ENCODE results near the gene EYA2.
"Not testable (repeated sequence)": the region's sequence is repeated elsewhere in the genome, so short reads cannot be mapped to it uniquely, and the experiment has no call there.

The EYA2 gene

DNA sequence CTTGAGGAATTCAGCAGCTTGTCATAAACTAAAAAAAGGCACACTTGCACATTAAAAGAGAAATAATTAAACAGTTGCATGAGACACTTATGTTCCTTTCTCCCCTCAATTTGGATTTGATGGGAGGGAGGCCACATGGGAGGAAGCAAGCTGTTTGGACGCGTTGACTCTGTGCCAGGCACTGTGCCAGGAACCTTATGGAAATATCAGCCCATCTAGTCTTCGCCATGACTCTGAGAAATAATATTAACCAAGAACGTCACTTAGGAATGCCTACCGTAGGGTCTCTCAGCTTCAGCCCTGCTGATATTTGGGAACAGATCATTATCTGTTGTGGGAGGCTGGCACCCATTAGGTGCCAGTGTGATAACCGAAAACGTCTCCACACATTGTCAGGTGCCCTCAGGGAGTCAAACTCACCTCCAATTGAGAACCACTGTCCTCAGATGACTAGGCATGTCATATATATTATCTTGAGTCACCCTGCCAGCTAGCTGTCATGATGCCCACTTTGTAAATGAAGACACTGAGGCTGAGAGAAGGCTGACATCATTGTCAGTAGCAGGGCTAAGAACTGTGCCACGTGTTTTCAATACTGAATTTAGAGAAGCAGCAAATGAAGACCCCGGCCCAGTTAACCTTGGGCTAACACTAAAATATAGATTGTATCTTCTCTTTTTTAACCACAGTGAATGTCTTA is 36.1 kb downstream of the EYA2 start:
- no peak for DNase-seq (ENCODE audit: low read depth in 1 of 2, low spot score in 1 of 2)

DNA sequence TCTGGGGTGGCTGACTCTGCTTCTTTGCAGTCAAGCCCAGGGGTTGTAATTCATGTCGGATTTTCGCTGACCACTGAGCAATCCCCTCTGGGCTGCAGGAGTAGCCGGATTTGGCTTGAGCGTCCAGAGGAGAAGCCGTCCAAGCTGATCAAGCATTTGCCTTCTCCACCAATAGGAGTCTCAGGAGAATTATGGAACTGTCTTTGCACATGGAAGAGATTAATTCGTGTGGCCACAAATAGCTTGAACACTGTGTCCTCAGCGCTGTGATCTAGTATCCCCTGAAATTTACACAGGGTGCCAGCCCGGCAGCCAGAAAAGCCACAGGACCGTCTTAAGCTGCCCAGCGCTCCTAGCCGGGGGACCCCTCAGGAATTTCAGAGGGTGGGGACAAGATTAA is 37.1 kb downstream of the EYA2 start:
- DNase-seq (ENCODE audit: low read depth in 1 of 2, low spot score in 1 of 2) = no peak

GRCh38 chr20:46932439-46932838 is 37.8 kb downstream of the EYA2 start:
- DNase-seq (ENCODE audit: low read depth in 1 of 2, low spot score in 1 of 2) = not testable (repeated sequence)

GRCh38 chr20:46933150-46933549 is 38.5 kb downstream of the EYA2 start:
- DNase-seq (ENCODE audit: low read depth in 1 of 2, low spot score in 1 of 2) = no peak

DNA sequence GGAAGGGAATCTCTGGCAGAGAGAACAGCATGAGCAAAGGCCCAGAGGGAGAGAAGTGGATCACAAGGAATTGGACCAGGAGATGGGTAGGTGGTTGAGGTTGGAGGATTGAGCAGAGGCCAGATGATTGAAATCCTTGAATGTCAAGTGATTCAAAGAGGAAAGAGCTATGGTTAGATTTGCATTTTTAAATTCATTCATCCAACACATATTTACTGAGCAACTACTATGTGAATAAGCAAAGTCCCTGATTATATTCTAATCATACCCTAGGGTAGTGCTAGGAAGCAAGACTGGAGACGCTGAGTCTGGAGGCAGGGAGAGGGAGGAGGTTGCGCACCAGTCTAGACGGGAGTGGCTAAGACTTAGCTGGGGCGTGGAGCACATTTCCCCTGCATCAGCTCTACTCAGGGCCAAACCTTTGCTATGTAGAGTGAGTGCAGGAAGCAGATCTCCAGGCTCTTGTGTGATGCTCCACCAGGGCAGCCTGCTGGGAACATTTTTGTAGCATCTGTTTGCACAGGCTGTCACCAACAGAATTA is 40.2 kb downstream of the EYA2 start:
- no peak for DNase-seq (ENCODE audit: low read depth in 1 of 2, low spot score in 1 of 2)

GRCh38 chr20:46935394-46936017 is 40.9 kb downstream of the EYA2 start:
- no peak for DNase-seq (ENCODE audit: low read depth in 1 of 2, low spot score in 1 of 2)

- no peak for DNase-seq (ENCODE audit: low read depth in 1 of 2, low spot score in 1 of 2)
Measured at GRCh38 chr20:46936415-46937156, 41.9 kb downstream of the EYA2 start.

GRCh38 chr20:46937157-46937523 is 42.5 kb downstream of the EYA2 start:
- no peak for DNase-seq (ENCODE audit: low read depth in 1 of 2, low spot score in 1 of 2)

DNA sequence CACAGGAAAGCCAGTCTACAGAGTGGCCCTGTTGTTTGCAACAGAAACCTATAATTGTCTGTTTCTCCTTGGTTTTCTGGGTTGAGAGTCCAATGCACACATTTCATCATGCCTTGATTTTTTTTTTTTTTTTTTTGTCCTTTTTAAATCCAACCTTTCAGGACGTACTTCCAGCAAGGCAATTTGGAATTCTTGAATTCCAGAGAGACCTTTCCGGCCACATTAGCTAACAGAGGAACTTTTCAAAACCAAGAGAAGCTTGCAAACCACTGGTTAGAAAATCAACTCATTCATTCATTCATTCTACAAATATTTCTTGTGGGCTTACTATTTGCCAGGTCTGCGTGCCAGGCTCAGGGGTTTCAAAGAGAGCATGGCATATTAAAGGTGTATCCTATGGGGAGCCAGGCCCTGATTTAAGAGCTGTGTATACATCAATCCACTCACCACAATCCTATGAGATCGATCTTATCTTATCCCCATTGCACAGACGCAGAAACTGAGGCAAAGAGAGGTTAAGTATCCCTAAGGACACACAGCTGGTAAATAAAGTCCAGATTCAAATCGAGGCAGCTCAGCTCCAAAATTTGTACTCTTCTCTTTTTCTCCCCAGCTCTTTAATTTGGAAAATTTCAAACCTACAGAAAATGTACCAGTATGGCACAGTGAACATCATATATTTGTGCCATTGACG is 43.0 kb downstream of the EYA2 start:
- DNase-seq (ENCODE audit: low read depth in 1 of 2, low spot score in 1 of 2) = no peak

GRCh38 chr20:46938434-46938833 is 43.8 kb downstream of the EYA2 start:
- no peak for DNase-seq (ENCODE audit: low read depth in 1 of 2, low spot score in 1 of 2)

GRCh38 chr20:46939031-46939965 is 44.7 kb downstream of the EYA2 start:
- DNase-seq (ENCODE audit: low read depth in 1 of 2, low spot score in 1 of 2) = no peak

GRCh38 chr20:46940616-46941015 is 46.0 kb downstream of the EYA2 start:
- DNase-seq (ENCODE audit: low read depth in 1 of 2, low spot score in 1 of 2) = no peak

GRCh38 chr20:46941404-46941803 is 46.8 kb downstream of the EYA2 start:
- DNase-seq (ENCODE audit: low read depth in 1 of 2, low spot score in 1 of 2) = no peak

GRCh38 chr20:46943861-46944591 is 49.4 kb downstream of the EYA2 start:
- DNase-seq (ENCODE audit: low read depth in 1 of 2, low spot score in 1 of 2) = no peak

DNA sequence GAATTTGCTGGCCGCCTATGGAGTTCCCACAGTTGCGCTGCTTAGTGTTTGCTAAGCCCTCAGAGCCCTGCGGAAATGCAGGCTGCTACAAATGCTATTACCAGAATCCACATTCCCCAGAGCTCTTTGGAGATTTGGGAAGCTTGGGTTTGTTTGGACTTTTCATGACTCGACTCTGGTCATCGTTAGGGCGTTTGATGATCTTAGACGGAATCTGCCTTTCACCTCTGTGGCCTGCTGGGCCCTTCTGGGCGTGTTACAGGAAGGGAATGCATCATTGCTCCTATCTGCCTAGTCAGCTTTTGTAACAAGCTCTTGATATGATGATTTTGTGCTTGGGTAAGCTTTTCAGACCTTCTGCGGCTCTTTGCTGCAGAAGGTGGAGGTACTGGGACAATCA is 50.8 kb downstream of the EYA2 start:
- no peak for DNase-seq (ENCODE audit: low read depth in 1 of 2, low spot score in 1 of 2)

DNA sequence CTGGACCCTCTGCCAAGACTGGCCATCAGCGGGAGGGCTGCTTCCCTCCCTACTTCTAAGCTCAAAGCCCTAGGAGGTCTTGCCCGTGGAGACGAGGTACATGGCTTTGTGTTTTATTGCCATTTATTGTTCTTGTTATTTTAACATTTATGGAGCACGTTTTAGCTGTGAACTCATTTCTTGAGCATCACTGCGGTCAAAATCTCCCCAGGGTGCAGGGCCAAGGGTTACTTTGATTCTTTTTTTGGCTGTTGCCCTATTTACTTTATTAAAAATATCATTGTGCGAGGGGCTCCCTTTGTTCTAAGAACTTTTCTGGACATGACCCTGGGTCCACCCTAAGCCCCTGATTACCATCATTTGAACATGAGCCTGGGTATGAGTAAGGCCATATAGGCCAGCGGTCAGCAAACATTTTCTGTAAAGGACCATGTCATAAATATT is 51.6 kb downstream of the EYA2 start:
- DNase-seq (ENCODE audit: low read depth in 1 of 2, low spot score in 1 of 2) = no peak

DNA sequence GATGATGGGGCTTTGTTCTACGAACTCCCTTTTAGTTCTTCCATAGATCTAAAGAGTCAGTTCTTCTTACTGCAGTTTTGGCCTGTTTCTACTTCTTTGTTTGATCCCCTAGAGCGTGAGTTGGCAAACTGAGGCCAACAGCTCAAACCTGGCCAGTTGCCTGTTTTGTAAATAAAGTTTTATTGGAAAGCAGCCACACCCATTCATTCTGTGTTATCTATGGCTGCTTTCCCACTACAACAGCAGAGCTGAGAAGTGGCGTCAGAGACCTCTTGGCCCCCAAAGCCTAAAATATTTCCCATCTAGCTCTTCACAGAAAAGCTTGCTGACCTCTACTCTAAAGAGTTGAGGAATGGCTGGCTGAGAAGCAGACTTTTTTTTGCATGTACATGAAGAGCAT is 52.2 kb downstream of the EYA2 start:
- DNase-seq (ENCODE audit: low read depth in 1 of 2, low spot score in 1 of 2) = no peak

- no peak for DNase-seq (ENCODE audit: low read depth in 1 of 2, low spot score in 1 of 2)
Measured at GRCh38 chr20:46948081-46948480, 53.4 kb downstream of the EYA2 start.

GRCh38 chr20:46951405-46951804 is 56.8 kb downstream of the EYA2 start:
- DNase-seq (ENCODE audit: low read depth in 1 of 2, low spot score in 1 of 2) = no peak

Measured in activated CD4-positive, alpha-beta T cell treated with anti-CD3 and anti-CD28 coated beads, Interleukin-2, amount 50 U/mL, for 24 hours (primary cell).